CD14-positive monocyte (primary cell): ENCODE results near the gene ICOS. TPM values are rescaled to one million over a fixed set of nuclear protein-coding genes. Genes with fewer than 3 reads are reported as not detected.

Source experiments
- DNase-seq, 3 donors: peaks; one replicate each; pipeline ENCODE4 v3.0.0-alpha.2; 2011 to 2022
- H2AFZ ChIP-seq: 2 replicates; pipeline ENCODE4 v1.6.0; 2012; ENCODE audit warnings: mild to moderate bottlenecking, low read depth, low read length, inconsistent platforms; ENCODE audit not compliant: insufficient read depth, poor library complexity, severe bottlenecking
- H3K27ac ChIP-seq, 2 donors: 1 replicate in 1 of 2; 2 replicates in 1 of 2; pipeline ENCODE4 v1.5.1; 2012 to 2013; ENCODE audit warnings: low read length in 2 of 2, control low read depth in 1 of 2, inconsistent platforms in 1 of 2, low read depth in 1 of 2, mild to moderate bottlenecking in 1 of 2
- H3K27me3 ChIP-seq, 2 donors: one replicate each; pipeline versions ENCODE4 v1.6.0 to v1.6.1; 2011 to 2013; ENCODE audit warnings: low read length in 2 of 2; ENCODE audit not compliant: control insufficient read depth in 2 of 2, insufficient read depth in 2 of 2
- H3K36me3 ChIP-seq, 2 donors: replicated peaks in 1 of 2; 1 replicate in 1 of 2; 2 replicates in 1 of 2; pipeline versions ENCODE4 v1.5.1 to v1.6.1; 2012 to 2013; ENCODE audit warnings: low read length in 2 of 2, control low read depth in 1 of 2, inconsistent platforms in 1 of 2, mild to moderate bottlenecking in 1 of 2; ENCODE audit not compliant: insufficient read depth in 2 of 2, control insufficient read depth in 1 of 2
- H3K4me1 ChIP-seq, 2 donors: 1 replicate in 1 of 2; 2 replicates in 1 of 2; pipeline versions ENCODE4 v1.5.1 to v1.6.1; 2012 to 2013; ENCODE audit warnings: low read length in 2 of 2, control low read depth in 1 of 2, inconsistent platforms in 1 of 2, mild to moderate bottlenecking in 1 of 2, moderate library complexity in 1 of 2; ENCODE audit not compliant: insufficient read depth in 2 of 2, control insufficient read depth in 1 of 2
- H3K4me2 ChIP-seq: replicated peaks from 2 replicates; pipeline ENCODE3; 2012; ENCODE audit warnings: low read length, moderate library complexity, mild to moderate bottlenecking; ENCODE audit not compliant: poor library complexity, severe bottlenecking; ENCODE audit errors: extremely low read depth
- H3K4me3 ChIP-seq, 3 experiments: fragments of 200-600 bp in 1 of 3; sonication (generic) in 1 of 3; replicated peaks in 1 of 3; 1 replicate in 2 of 3; 2 replicates in 1 of 3; pipeline ENCODE4 v1.5.1; 2011 to 2013; ENCODE audit warnings: low read length in 3 of 3, mild to moderate bottlenecking in 3 of 3, control low read depth in 2 of 3, low read depth in 2 of 3, inconsistent platforms in 1 of 3, moderate library complexity in 1 of 3
- H3K79me2 ChIP-seq: 2 replicates; pipeline ENCODE4 v1.6.0; 2012; ENCODE audit warnings: mild to moderate bottlenecking, control low read depth, inconsistent platforms, low read length, moderate library complexity; ENCODE audit not compliant: insufficient read depth
- H3K9ac ChIP-seq: 2 replicates; pipeline ENCODE4 v1.6.0; 2017; ENCODE audit warnings: low read length, mild to moderate bottlenecking; ENCODE audit not compliant: insufficient read depth, poor library complexity, severe bottlenecking
- H3K9me3 ChIP-seq, 2 donors: replicated peaks in 1 of 2; 1 replicate in 1 of 2; 2 replicates in 1 of 2; pipeline versions ENCODE4 v1.5.1 to v1.6.1; 2012 to 2013; ENCODE audit warnings: low read length in 2 of 2, control low read depth in 1 of 2; ENCODE audit not compliant: control insufficient read depth in 1 of 2, insufficient read depth in 1 of 2
- H4K20me1 ChIP-seq: 2 replicates; pipeline ENCODE4 v1.6.0; 2012; ENCODE audit warnings: mild to moderate bottlenecking, low read length, control low read depth, moderate library complexity; ENCODE audit not compliant: insufficient read depth
- H3K27ac Mint-ChIP-seq, 7 donors: one replicate each; pipeline ENCODE4 v1.8.0; 2020; ENCODE audit warnings: mild to moderate bottlenecking in 7 of 7, mixed read lengths in 7 of 7, moderate library complexity in 6 of 7, inconsistent platforms in 2 of 7
- H3K27me3 Mint-ChIP-seq, 3 donors: one replicate each; pipeline ENCODE4 v1.8.0; 2021 to 2022; ENCODE audit warnings: low read depth in 3 of 3, mild to moderate bottlenecking in 3 of 3, mixed read lengths in 3 of 3, moderate library complexity in 3 of 3, inconsistent platforms in 1 of 3
- H3K36me3 Mint-ChIP-seq, 2 donors: one replicate each; pipeline ENCODE4 v1.8.0; 2020; ENCODE audit warnings: mixed read lengths in 2 of 2, inconsistent platforms in 1 of 2, mild to moderate bottlenecking in 1 of 2
- H3K4me1 Mint-ChIP-seq: one replicate; pipeline ENCODE4 v1.8.0; 2020; ENCODE audit warnings: mild to moderate bottlenecking, mixed read lengths
- H3K4me3 Mint-ChIP-seq, 2 donors: one replicate each; pipeline ENCODE4 v1.8.0; 2020; ENCODE audit warnings: mild to moderate bottlenecking in 2 of 2, mixed read lengths in 2 of 2, moderate library complexity in 1 of 2
- H3K9me3 Mint-ChIP-seq, 7 donors: one replicate each; pipeline ENCODE4 v1.8.0; 2020 to 2022; ENCODE audit warnings: mixed read lengths in 7 of 7, mild to moderate bottlenecking in 6 of 7, moderate library complexity in 6 of 7, inconsistent platforms in 2 of 7
- WGBS: methylation state at CpG from one replicate; pipeline ENCODE4 v1.1.5; 2013; ENCODE audit warnings: missing lambda C conversion rate; ENCODE audit not compliant: insufficient coverage; 5-methylcytosine and 5-hydroxymethylcytosine counted together
- intact Hi-C, 2 donors: fragments of 100-400 bp; cut with micrococcal nuclease; formaldehyde crosslinking; loops; one replicate each; pipeline versions ENCODE4 v1.15.0 to v1.15.1; 2023
- polyA plus RNA-seq, 3 donors: library from polyadenylated mRNA; depleted of rRNA in 1 of 3; unstranded in 2 of 3; stranded (reverse) in 1 of 3; fragments of 300-500 nt in 2 of 3; fragments of >200 nt in 1 of 3; fragmentation: Illumina TruSeq in 2 of 3; gene quantifications; 1 replicate in 2 of 3; 2 replicates in 1 of 3; pipeline ENCODE4 v1.2.3, GENCODE V29; 2012 to 2021
- TF ChIP-seq, protein P1 (sequence below): fragments of 200-600 bp; IDR thresholded peaks from one replicate; pipeline ENCODE4 v1.8.0; 2022; ENCODE audit warnings: antibody characterized with exemption, mild to moderate bottlenecking

The ICOS gene
- polyA plus RNA-seq, 3 donors = 0.03 to 0.13 TPM; not detected in 1

DNA sequence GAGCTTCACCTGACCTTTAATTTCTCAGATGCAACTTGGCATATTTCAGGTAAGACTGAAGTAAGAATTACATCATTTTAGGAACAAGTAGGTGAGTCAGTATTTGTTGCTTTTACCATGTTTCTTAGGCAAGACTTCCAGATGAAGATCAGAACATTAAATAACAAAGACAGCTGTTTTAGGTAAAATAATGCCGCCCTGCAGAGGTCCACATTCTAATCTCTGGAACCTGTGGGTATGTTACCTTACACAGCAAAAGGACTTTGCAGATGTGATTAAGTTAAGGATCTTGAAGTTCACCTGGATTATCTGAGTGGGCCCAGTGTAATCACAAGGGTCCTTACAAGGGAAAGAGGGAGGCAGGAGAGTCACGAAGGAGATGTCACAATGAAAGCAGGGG, 39.3 kb downstream of the ICOS start:
- peaks cover 0 to 4% (median 2%) of the 10 kb centered on the region in 7 donors for H3K9me3 Mint-ChIP-seq
- Histone ChIP-seq H3K4me3 (no peak overlapping the region), H3K36me3 (no peaks in the 10 kb centered on the region), H3K9me3 (no peaks in the 10 kb centered on the region), H3K27ac (no peak overlapping the region), H3K4me2 (no peak overlapping the region), H3K27me3 (no peaks in the 10 kb centered on the region), H3K4me1 (no peaks in the 10 kb centered on the region), H3K79me2 (no peaks in the 10 kb centered on the region), H3K9ac (no peak overlapping the region), H4K20me1 (no peaks in the 10 kb centered on the region), H2AFZ (no peak overlapping the region)
- no peak for DNase-seq
- no peak overlapping the region for H3K4me3 Mint-ChIP-seq
- no peaks in the 10 kb centered on the region for H3K4me1 Mint-ChIP-seq
- no peak overlapping the region for H3K27ac Mint-ChIP-seq
- intact Hi-C loops = no loop called here
- 92% methylated on average over 1 of the region's 2 CpGs for WGBS
- peaks cover 0 to 6% (median 4%) of the 10 kb centered on the region in 3 donors for H3K27me3 Mint-ChIP-seq
- H3K36me3 Mint-ChIP-seq = no peaks in the 10 kb centered on the region
- TF ChIP-seq, protein P1, sequence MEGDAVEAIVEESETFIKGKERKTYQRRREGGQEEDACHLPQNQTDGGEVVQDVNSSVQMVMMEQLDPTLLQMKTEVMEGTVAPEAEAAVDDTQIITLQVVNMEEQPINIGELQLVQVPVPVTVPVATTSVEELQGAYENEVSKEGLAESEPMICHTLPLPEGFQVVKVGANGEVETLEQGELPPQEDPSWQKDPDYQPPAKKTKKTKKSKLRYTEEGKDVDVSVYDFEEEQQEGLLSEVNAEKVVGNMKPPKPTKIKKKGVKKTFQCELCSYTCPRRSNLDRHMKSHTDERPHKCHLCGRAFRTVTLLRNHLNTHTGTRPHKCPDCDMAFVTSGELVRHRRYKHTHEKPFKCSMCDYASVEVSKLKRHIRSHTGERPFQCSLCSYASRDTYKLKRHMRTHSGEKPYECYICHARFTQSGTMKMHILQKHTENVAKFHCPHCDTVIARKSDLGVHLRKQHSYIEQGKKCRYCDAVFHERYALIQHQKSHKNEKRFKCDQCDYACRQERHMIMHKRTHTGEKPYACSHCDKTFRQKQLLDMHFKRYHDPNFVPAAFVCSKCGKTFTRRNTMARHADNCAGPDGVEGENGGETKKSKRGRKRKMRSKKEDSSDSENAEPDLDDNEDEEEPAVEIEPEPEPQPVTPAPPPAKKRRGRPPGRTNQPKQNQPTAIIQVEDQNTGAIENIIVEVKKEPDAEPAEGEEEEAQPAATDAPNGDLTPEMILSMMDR = no peak

DNA sequence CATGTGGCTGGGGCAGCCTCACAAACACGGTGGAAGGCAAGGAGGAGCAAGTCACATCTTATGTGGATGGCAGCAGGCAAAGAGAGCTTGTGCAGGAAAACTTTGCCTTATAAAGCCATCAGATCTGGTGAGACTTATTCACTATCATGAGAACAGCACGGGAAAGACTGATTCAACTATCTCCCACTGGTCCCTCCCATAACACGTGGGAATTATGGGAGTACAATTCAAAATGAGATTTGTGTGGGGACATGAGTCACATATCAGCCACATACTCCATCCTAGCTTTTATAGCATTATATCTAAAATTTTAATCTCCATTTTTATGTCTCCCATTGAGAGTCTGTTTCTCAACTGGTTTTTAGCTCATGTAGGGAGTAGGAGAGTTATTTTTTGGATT, 45.7 kb downstream of the ICOS start:
- H4K20me1 ChIP-seq = no peaks in the 10 kb centered on the region
- no CpG with 5 or more reads among the region's 3 CpGs for WGBS
- no peaks in the 10 kb centered on the region for H3K36me3 ChIP-seq
- no peak overlapping the region for H2AFZ ChIP-seq
- Mint-ChIP-seq H3K4me3 (no peak overlapping the region), H3K27me3 (peaks cover 3 to 12% (median 8%) of the 10 kb centered on the region in 3 donors), H3K36me3 (no peaks in the 10 kb centered on the region), H3K4me1 (no peaks in the 10 kb centered on the region), H3K9me3 (peaks cover 0 to 11% (median 1%) of the 10 kb centered on the region in 7 donors), H3K27ac (no peak overlapping the region)
- no peak overlapping the region for H3K4me2 ChIP-seq
- H3K9me3 ChIP-seq = no peaks in the 10 kb centered on the region
- H3K79me2 ChIP-seq = no peaks in the 10 kb centered on the region
- H3K27me3 ChIP-seq = peaks cover 0 to 2% of the 10 kb centered on the region in 2 donors
- no peak overlapping the region for H3K9ac ChIP-seq
- no peak overlapping the region for H3K4me3 ChIP-seq
- no peaks in the 10 kb centered on the region for H3K4me1 ChIP-seq
- intact Hi-C loops = no loop called here
- no peak for DNase-seq
- TF ChIP-seq, protein P1 = no peak
- no peak overlapping the region for H3K27ac ChIP-seq
